Nephron progenitor cell (in vitro differentiated cells): Measurements from ENCODE around the gene BMP2.

Experiments
- DNase-seq: peaks from one replicate; pipeline ENCODE4 v3.0.0; 2021
- H3K27ac Mint-ChIP-seq: 2 replicates; pipeline ENCODE4 v1.8.0; 2021; ENCODE audit warnings: mild to moderate bottlenecking, moderate library complexity, mixed read lengths
- H3K27me3 Mint-ChIP-seq: 2 replicates; pipeline ENCODE4 v1.8.0; 2021; ENCODE audit warnings: mild to moderate bottlenecking, low read depth, mixed read lengths; ENCODE audit not compliant: poor library complexity
- H3K36me3 Mint-ChIP-seq: 2 replicates; pipeline ENCODE4 v1.8.0; 2021; ENCODE audit warnings: low read depth, mixed read lengths
- H3K4me1 Mint-ChIP-seq: 2 replicates; pipeline ENCODE4 v1.8.0; 2021; ENCODE audit warnings: mixed read lengths
- H3K4me3 Mint-ChIP-seq: 2 replicates; pipeline ENCODE4 v1.8.0; 2021; ENCODE audit warnings: mild to moderate bottlenecking, moderate library complexity, mixed read lengths
- H3K9me3 Mint-ChIP-seq: 2 replicates; pipeline ENCODE4 v1.8.0; 2021; ENCODE audit warnings: mild to moderate bottlenecking, moderate library complexity, mixed read lengths
- TF ChIP-seq, protein P1 (sequence below): fragments of 200-600 bp; sonication (generic); IDR thresholded peaks from 2 replicates; pipeline ENCODE4 v1.5.0; 2021; ENCODE audit warnings: antibody characterized with exemption

The BMP2 gene

DNA sequence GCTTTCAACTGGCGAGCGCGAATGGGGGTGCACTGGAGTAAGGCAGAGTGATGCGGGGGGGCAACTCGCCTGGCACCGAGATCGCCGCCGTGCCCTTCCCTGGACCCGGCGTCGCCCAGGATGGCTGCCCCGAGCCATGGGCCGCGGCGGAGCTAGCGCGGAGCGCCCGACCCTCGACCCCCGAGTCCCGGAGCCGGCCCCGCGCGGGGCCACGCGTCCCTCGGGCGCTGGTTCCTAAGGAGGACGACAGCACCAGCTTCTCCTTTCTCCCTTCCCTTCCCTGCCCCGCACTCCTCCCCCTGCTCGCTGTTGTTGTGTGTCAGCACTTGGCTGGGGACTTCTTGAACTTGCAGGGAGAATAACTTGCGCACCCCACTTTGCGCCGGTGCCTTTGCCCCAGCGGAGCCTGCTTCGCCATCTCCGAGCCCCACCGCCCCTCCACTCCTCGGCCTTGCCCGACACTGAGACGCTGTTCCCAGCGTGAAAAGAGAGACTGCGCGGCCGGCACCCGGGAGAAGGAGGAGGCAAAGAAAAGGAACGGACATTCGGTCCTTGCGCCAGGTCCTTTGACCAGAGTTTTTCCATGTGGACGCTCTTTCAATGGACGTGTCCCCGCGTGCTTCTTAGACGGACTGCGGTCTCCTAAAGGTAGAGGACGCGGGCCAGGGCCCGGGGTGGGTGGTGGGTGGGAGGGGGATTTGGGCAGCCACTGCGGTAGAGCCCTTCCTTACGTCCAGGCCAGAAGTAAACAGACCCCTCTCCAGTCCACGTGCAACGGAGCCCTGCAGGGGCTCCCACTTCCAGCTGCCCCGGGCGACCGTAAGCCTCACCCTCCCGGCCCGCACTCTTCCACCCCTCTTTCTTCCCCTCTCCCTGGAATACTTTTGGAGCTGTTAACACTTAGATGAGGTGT lies 998 bp downstream of the BMP2 start:
- Mint-ChIP-seq H3K4me1 (peaks cover 43% of the 10 kb centered on the region), H3K27ac (no peak overlapping the region), H3K27me3 (peaks cover 14% of the 10 kb centered on the region), H3K9me3 (no peaks in the 10 kb centered on the region), H3K4me3 (peak overlapping the region; percentile 87), H3K36me3 (no peaks in the 10 kb centered on the region)
- DNase-seq: peak; percentile 57
- TF ChIP-seq, protein P1, sequence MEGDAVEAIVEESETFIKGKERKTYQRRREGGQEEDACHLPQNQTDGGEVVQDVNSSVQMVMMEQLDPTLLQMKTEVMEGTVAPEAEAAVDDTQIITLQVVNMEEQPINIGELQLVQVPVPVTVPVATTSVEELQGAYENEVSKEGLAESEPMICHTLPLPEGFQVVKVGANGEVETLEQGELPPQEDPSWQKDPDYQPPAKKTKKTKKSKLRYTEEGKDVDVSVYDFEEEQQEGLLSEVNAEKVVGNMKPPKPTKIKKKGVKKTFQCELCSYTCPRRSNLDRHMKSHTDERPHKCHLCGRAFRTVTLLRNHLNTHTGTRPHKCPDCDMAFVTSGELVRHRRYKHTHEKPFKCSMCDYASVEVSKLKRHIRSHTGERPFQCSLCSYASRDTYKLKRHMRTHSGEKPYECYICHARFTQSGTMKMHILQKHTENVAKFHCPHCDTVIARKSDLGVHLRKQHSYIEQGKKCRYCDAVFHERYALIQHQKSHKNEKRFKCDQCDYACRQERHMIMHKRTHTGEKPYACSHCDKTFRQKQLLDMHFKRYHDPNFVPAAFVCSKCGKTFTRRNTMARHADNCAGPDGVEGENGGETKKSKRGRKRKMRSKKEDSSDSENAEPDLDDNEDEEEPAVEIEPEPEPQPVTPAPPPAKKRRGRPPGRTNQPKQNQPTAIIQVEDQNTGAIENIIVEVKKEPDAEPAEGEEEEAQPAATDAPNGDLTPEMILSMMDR: no peak

DNA sequence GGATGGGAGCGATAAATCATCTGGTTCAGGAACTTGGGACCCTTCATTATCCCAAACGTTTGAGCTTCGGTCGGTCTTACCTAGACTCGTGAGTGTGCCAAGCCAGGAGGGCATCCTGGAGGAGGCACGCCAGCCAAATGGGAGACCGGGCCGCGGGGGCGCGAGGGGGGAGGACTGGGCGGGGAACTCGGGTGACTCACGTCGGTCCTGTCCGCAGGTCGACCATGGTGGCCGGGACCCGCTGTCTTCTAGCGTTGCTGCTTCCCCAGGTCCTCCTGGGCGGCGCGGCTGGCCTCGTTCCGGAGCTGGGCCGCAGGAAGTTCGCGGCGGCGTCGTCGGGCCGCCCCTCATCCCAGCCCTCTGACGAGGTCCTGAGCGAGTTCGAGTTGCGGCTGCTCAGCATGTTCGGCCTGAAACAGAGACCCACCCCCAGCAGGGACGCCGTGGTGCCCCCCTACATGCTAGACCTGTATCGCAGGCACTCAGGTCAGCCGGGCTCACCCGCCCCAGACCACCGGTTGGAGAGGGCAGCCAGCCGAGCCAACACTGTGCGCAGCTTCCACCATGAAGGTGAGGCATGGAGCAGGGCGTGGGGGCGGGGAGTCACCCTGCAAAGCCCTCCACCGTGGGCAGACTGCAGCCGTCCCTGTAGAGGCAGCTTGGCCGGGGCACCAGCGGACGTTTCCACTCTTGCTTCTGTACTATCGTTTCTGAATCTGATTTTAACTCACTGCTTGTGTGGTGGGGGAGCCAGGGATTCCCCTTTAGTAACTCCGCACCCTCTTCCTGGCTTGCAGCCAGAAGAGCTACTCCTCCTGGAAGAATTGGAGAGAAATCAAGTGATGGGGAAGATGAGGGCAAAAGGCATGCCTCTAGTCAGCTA lies 2.7 kb downstream of the BMP2 start:
- Mint-ChIP-seq H3K36me3 (no peaks in the 10 kb centered on the region), H3K4me3 (peak overlapping the region; percentile 87), H3K27me3 (peaks cover 10% of the 10 kb centered on the region), H3K9me3 (no peaks in the 10 kb centered on the region), H3K4me1 (peaks cover 41% of the 10 kb centered on the region), H3K27ac (no peak overlapping the region)
- peak; percentile 64 for DNase-seq
- TF ChIP-seq, protein P1: no peak

DNA sequence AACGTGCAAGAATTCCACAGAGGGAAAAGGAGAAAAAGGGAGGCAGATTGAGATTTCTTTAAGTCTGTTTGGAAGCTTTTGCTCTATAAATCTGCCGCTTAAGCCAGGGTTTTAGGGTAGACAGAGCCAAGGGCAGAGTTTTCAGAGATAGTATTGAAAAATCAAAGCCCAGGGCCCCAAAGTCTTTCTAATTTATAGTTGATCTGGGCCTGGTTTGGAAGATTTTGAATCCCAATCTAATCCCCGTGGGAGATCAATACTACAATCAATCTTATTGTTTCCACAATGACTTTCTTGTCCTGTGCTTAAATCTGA lies 3.3 kb downstream of the BMP2 start:
- H3K27ac Mint-ChIP-seq: no peak overlapping the region

DNA sequence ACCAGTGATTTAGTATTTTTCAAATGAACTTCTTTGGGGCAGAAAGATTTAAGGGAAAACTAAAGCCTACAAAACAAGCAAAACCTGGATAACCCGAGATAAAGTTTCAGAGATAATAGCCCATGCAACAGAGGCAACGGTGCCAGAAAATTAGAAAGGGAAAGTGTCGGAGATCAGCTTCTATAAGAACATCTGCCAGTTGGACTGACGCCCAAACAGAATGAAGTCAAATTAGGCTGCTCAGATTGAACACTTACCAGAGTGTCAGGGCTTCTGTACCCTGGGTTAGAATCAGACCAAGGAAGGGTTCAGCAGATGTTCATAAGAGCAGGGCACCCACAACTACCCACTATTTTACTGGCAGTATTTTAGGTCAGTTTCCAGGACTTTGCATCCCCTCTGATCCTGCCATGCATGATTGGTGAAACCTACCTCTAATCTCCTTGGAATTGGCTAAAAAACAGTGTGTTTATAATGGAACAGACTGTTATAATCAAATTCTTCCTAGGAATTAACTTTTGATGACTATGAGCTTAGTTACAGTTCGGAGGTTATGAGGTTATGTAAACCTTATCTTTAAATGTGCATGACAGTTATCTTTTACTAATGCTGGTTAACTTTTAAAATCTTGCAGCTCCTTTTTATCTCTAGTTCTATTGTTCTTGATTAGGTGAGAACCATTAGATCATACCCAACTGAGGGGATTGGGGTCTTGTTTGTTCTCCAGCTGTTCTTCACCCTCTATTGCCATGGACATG lies 13.1 kb downstream of the BMP2 start:
- Mint-ChIP-seq H3K4me3 (no peak overlapping the region), H3K36me3 (peaks cover 23% of the 10 kb centered on the region), H3K4me1 (peaks cover 33% of the 10 kb centered on the region), H3K27me3 (peaks cover 2% of the 10 kb centered on the region), H3K9me3 (no peaks in the 10 kb centered on the region), H3K27ac (no peak overlapping the region)
- DNase-seq: no peak
- TF ChIP-seq, protein P1: no peak

More for the DNA sequence above, 3.3 kb downstream of the BMP2 start:
- no peak for DNase-seq
- Mint-ChIP-seq H3K4me1 (peaks cover 35% of the 10 kb centered on the region), H3K36me3 (no peaks in the 10 kb centered on the region), H3K9me3 (no peaks in the 10 kb centered on the region), H3K27me3 (peaks cover 13% of the 10 kb centered on the region), H3K4me3 (peak overlapping the region; percentile 87)
- TF ChIP-seq, protein P1: no peak

DNA sequence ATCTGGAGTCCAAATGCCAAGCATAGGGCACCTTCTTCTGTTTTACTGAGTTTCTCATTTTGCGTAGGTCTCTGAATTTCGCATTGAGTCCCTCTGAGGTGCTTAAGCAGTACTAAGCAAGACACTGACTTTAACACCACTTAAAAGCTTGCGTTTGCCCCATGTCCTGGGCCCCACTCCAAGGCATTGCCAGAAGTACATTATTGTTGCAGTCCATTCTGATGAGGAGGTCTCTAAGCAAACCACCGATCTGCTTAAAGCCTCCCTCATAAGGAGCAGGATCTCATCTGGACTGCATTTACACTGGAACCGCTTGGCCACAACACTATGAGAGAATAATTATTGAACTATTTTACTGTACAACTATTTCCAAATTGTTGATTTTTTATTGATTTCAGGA lies 16.3 kb downstream of the BMP2 start:
- DNase-seq: no peak
- Mint-ChIP-seq H3K27ac (no peak overlapping the region), H3K9me3 (no peaks in the 10 kb centered on the region), H3K27me3 (no peaks in the 10 kb centered on the region), H3K36me3 (peaks cover 11% of the 10 kb centered on the region), H3K4me1 (peaks cover 33% of the 10 kb centered on the region), H3K4me3 (no peak overlapping the region)
- TF ChIP-seq, protein P1: no peak
